HepG2 (cell line): ENCODE results near the gene ARHGEF26. TPM values are rescaled to one million over a fixed set of nuclear protein-coding genes. Genes with fewer than 3 reads are reported as not detected.

ENCODE experiments used
- ATAC-seq: fragments of 200-7000 bp; cut with Tn5 transposase; 3 replicates; pipeline ENCODE4 v1.9.1; 2020; ENCODE audit warnings: mild to moderate bottlenecking, moderate library complexity
- BruUV-seq: library from RNA; stranded (reverse); fragments of 400-500 nt; replicated peaks from 2 replicates; lab custom pipeline; 2021; lab: Mats Ljungman, UMichigan
- CTCF ChIA-PET: fragments of 300-600 bp; formaldehyde crosslinking; extraction: SDS; loops from one replicate; lab custom pipeline; 2021; ENCODE audit warnings: low total read pairs, inconsistent platforms, low intra/inter-chr PET ratio; lab: Yijun Ruan, JAX
- POLR2A ChIA-PET: fragments of 350-600 bp; sonication (Branson Sonifier 250); formaldehyde crosslinking; loops from one replicate; lab custom pipeline; 2020; ENCODE audit warnings: antibody characterized with exemption, inconsistent platforms; lab: Yijun Ruan, JAX
- DNase-seq: peaks from one replicate; pipeline ENCODE4 v3.0.0-alpha.2; 2015; ENCODE audit warnings: low spot score
- FAIRE-seq: peaks from 3 replicates; lab custom pipeline; 2011; peaks lifted over from hg19 to GRCh38; lab: Jason Lieb, UNC
- H2AFZ ChIP-seq: one replicate; pipeline ENCODE4 v1.6.1; 2011; ENCODE audit warnings: low read length, inconsistent platforms
- H3K27ac ChIP-seq: fragments of 300-600 bp; 3 replicates; pipeline ENCODE4 v1.8.0; 2011; ENCODE audit warnings: mixed run types, mild to moderate bottlenecking, mixed read lengths, low read length, inconsistent platforms; ENCODE audit not compliant: insufficient read depth; ENCODE audit errors: extremely low read length
- H3K27me3 ChIP-seq, 2 experiments: fragments of 200-600 bp in 1 of 2; 2 replicates in 1 of 2; 3 replicates in 1 of 2; pipeline versions ENCODE4 v1.6.0 to v1.8.0; 2011; ENCODE audit warnings: low read length in 2 of 2, mild to moderate bottlenecking in 2 of 2, moderate library complexity in 2 of 2, inconsistent platforms in 1 of 2; ENCODE audit not compliant: insufficient read depth in 2 of 2, control insufficient read depth in 1 of 2
- H3K36me3 ChIP-seq, 2 experiments: fragments of 200-600 bp in 1 of 2; replicated peaks in 1 of 2; 2 replicates in 1 of 2; 3 replicates in 1 of 2; pipeline versions ENCODE4 v1.5.1 to v1.8.0; 2011; ENCODE audit warnings: low read length in 2 of 2, inconsistent platforms in 1 of 2; ENCODE audit not compliant: insufficient read depth in 2 of 2, control insufficient read depth in 1 of 2
- H3K4me1 ChIP-seq: 2 replicates; pipeline ENCODE4 v1.5.1; 2012; ENCODE audit warnings: low read length, inconsistent platforms; ENCODE audit not compliant: insufficient read depth
- H3K4me2 ChIP-seq: 2 replicates; pipeline ENCODE4 v1.6.0; 2011; ENCODE audit warnings: low read depth, low read length, inconsistent platforms
- H3K4me3 ChIP-seq, 3 experiments: fragments of 200-600 bp in 1 of 3; sonication (generic), shearing (Covaris generic) in 1 of 3; replicated peaks in 1 of 3; 2 replicates each; pipeline ENCODE4 v1.5.1; 2011 to 2016; ENCODE audit warnings: low read length in 3 of 3, inconsistent platforms in 2 of 3, low read depth in 2 of 3, mild to moderate bottlenecking in 2 of 3, control low read depth in 1 of 3, mixed read lengths in 1 of 3; ENCODE audit not compliant: insufficient read depth in 1 of 3
- H3K79me2 ChIP-seq: one replicate; pipeline ENCODE4 v1.6.1; 2011; ENCODE audit warnings: low read length, inconsistent platforms; ENCODE audit not compliant: insufficient read depth
- H3K9ac ChIP-seq: 2 replicates; pipeline ENCODE4 v1.6.0; 2011; ENCODE audit warnings: mild to moderate bottlenecking, low read depth, low read length, inconsistent platforms; ENCODE audit not compliant: insufficient read depth
- H3K9me3 ChIP-seq: 2 replicates; pipeline ENCODE4 v1.5.1; 2012; ENCODE audit warnings: mild to moderate bottlenecking, low read length
- H4K20me1 ChIP-seq: 2 replicates; pipeline ENCODE4 v1.6.0; 2011; ENCODE audit warnings: inconsistent platforms, mild to moderate bottlenecking, low read length, moderate library complexity; ENCODE audit not compliant: insufficient read depth
- ELK4 ChIP-seq: sonication (generic); formaldehyde crosslinking; IDR thresholded peaks from 2 replicates; pipeline ENCODE4 v1.9.0; 2021; ENCODE audit warnings: missing genetic modification reagents, borderline replicate concordance
- GLI4 ChIP-seq: sonication (generic); formaldehyde crosslinking; IDR thresholded peaks from 2 replicates; pipeline ENCODE4 v1.5.1; 2020; ENCODE audit warnings: missing genetic modification reagents, mild to moderate bottlenecking, moderate library complexity, borderline replicate concordance
- HNRNPH1 ChIP-seq: fragments of 200-400 bp; formaldehyde crosslinking; optimal IDR thresholded peaks from 2 replicates; pipeline ENCODE3; 2017; ENCODE audit warnings: mild to moderate bottlenecking, low read depth, low read length
- HOXA5 ChIP-seq: sonication (generic); formaldehyde crosslinking; IDR thresholded peaks from 2 replicates; pipeline ENCODE4 v1.4.0; 2020; ENCODE audit warnings: missing genetic modification reagents
- NBN ChIP-seq: fragments of 450-650 bp; conservative IDR thresholded peaks from 2 replicates; pipeline ENCODE4 v1.6.1; 2017
- PHB2 ChIP-seq: fragments of 450-650 bp; IDR thresholded peaks from 2 replicates; pipeline ENCODE4 v1.6.1; 2018; ENCODE audit not compliant: partially characterized antibody
- PHF21A ChIP-seq: sonication (generic); formaldehyde crosslinking; IDR thresholded peaks from 2 replicates; pipeline ENCODE4 v1.5.0; 2020; ENCODE audit warnings: mild to moderate bottlenecking, missing genetic modification reagents
- SMAD1 ChIP-seq: sonication (generic); formaldehyde crosslinking; IDR thresholded peaks from 2 replicates; pipeline ENCODE4 v1.4.0; 2020; ENCODE audit warnings: missing genetic modification reagents, low read depth, mild to moderate bottlenecking, borderline replicate concordance
- SNAI1 ChIP-seq: sonication (generic); formaldehyde crosslinking; IDR thresholded peaks from 2 replicates; pipeline ENCODE4 v1.5.0; 2020; ENCODE audit warnings: mild to moderate bottlenecking, missing genetic modification reagents, borderline replicate concordance
- TCF12 ChIP-seq, 2 experiments: fragments of 450-650 bp in 1 of 2; sonication (generic) in 1 of 2; formaldehyde crosslinking in 1 of 2; IDR thresholded peaks; 2 replicates each; pipeline versions ENCODE4 v1.6.1 to v1.8.0; 2017 to 2022; ENCODE audit warnings: antibody characterized with exemption in 1 of 2, mild to moderate bottlenecking in 1 of 2, missing genetic modification reagents in 1 of 2, moderate library complexity in 1 of 2
- XRCC5 ChIP-seq: fragments of 200-400 bp; formaldehyde crosslinking; optimal IDR thresholded peaks from 2 replicates; pipeline ENCODE3; 2017; ENCODE audit warnings: mild to moderate bottlenecking, low read length
- ZFP37 ChIP-seq: sonication (generic); formaldehyde crosslinking; IDR thresholded peaks from 2 replicates; pipeline ENCODE4 v1.4.0; 2020; ENCODE audit warnings: missing genetic modification reagents, borderline replicate concordance
- ZNF710 ChIP-seq: sonication (generic); formaldehyde crosslinking; IDR thresholded peaks from 2 replicates; pipeline ENCODE4 v1.5.0; 2020; ENCODE audit warnings: mild to moderate bottlenecking, missing genetic modification reagents, borderline replicate concordance
- WGBS: methylation state at CpG from one replicate; pipeline ENCODE4 v1.1.6; 2017; ENCODE audit warnings: low lambda C conversion rate; 5-methylcytosine and 5-hydroxymethylcytosine counted together
- in situ Hi-C: cut with HindIII; loops from 2 replicates; pipeline ENCODE4 v1.10.0; 2017; ENCODE audit warnings: low pct_unique_long_range_greater_than_20kb; ENCODE audit not compliant: extremely low pct_ligation_motif_present
- intact Hi-C: fragments of 100-400 bp; cut with micrococcal nuclease; formaldehyde crosslinking; loops from one replicate; pipeline ENCODE4 v1.10.0; 2022; ENCODE audit not compliant: unreplicated experiment
- polyA plus RNA-seq, 8 experiments: library from polyadenylated mRNA; depleted of rRNA in 3 of 8; stranded (reverse) in 7 of 8; unstranded in 1 of 8; fragments of >200 nt; fragmentation: Illumina TruSeq in 4 of 8; extraction: Trizol in 4 of 8; gene quantifications; 2 replicates each; pipeline versions ENCODE4 v1.2.1 to v1.2.3, GENCODE V29; 2011 to 2016; ENCODE audit warnings: low read depth in 4 of 8, missing spikeins in 1 of 8, mixed read lengths in 1 of 8; ENCODE audit not compliant: insufficient read depth in 1 of 8
- total RNA-seq, 5 experiments: library from RNA; depleted of rRNA; stranded (reverse); fragments of >200 nt; fragmentation: Illumina TruSeq; extraction: Trizol; gene quantifications; 2 replicates each; pipeline ENCODE4 v1.2.3, GENCODE V29; 2016; ENCODE audit warnings: low read depth in 1 of 5
- TF ChIP-seq, protein P1 (sequence below): sonication (generic); formaldehyde crosslinking; IDR thresholded peaks from 2 replicates; pipeline ENCODE4 v1.4.0; 2020; ENCODE audit warnings: missing genetic modification reagents
- TF ChIP-seq, protein P2 (sequence below): sonication (generic); formaldehyde crosslinking; IDR thresholded peaks from 2 replicates; pipeline ENCODE4 v1.4.0; 2020; ENCODE audit warnings: missing genetic modification reagents

ARHGEF26 gene
- total and polyA plus RNA-seq, 2 of the 13 experiments (the other 11 are each of a cell fraction or from before 2014, with no cell fraction given) = 0.74 to 6.1 TPM

DNA sequence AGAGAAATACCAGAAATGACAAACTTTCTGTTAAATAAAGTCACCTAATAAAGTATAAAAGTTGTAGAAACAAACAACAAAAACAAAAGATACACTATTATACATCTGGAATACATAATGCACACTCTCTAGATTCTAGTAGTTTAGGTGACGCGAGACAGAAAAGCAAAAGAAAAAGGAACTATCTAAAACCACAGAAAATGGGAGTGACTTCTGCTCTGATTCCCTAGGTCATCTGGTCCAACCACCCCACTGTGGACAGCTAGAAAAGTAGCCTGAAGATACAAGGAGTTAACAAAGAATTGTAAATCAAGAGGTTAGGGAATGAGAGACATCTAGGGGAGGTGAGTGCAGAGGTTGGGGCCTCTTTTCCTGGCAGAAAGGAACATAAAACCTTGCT, 164.0 kb downstream of the ARHGEF26 start (continued):
- no peak for TF ChIP-seq PHB2
- TF ChIP-seq, protein P1, sequence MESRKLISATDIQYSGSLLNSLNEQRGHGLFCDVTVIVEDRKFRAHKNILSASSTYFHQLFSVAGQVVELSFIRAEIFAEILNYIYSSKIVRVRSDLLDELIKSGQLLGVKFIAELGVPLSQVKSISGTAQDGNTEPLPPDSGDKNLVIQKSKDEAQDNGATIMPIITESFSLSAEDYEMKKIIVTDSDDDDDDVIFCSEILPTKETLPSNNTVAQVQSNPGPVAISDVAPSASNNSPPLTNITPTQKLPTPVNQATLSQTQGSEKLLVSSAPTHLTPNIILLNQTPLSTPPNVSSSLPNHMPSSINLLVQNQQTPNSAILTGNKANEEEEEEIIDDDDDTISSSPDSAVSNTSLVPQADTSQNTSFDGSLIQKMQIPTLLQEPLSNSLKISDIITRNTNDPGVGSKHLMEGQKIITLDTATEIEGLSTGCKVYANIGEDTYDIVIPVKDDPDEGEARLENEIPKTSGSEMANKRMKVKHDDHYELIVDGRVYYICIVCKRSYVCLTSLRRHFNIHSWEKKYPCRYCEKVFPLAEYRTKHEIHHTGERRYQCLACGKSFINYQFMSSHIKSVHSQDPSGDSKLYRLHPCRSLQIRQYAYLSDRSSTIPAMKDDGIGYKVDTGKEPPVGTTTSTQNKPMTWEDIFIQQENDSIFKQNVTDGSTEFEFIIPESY (CRISPR knock-in tag) = no peak
- TF ChIP-seq, all 625 proteins: peak for 0

- ChIA-PET POLR2A (no interaction called here), CTCF (no interaction called here)
- Histone ChIP-seq H3K27me3 (no peaks in the 10 kb centered on the region), H4K20me1 (no peaks in the 10 kb centered on the region), H3K9me3 (no peaks in the 10 kb centered on the region), H3K4me3 (no peak overlapping the region), H3K9ac (no peak overlapping the region), H3K4me1 (no peaks in the 10 kb centered on the region), H3K79me2 (no peaks in the 10 kb centered on the region), H2AFZ (no peak overlapping the region), H3K27ac (no peak overlapping the region), H3K4me2 (no peak overlapping the region), H3K36me3 (peaks cover 9 to 74% of the 10 kb centered on the region in 2 experiments)
- ATAC-seq = no peak
- no peak for FAIRE-seq
- in situ Hi-C loops = no loop called here
- WGBS = 100% methylated on average over 5 of the region's 5 CpGs
- no TSS peak for BruUV-seq
- intact Hi-C loops = no loop called here
- no peak for DNase-seq
- TF ChIP-seq ZNF710 (CRISPR knock-in tag) (no peak), PHF21A (no peak), SNAI1 (CRISPR knock-in tag) (no peak), NBN (no peak), ELK4 (no peak), HOXA5 (CRISPR knock-in tag) (no peak), TCF12 (IDR thresholded peaks at IDR 0.05) (no peak), TCF12 (CRISPR knock-in tag; IDR thresholded peaks at IDR 0.05) (no peak), XRCC5 (no peak), HNRNPH1 (no peak), ZFP37 (CRISPR knock-in tag) (no peak), GLI4 (no peak), SMAD1 (CRISPR knock-in tag) (no peak)
- TF ChIP-seq, protein P2, sequence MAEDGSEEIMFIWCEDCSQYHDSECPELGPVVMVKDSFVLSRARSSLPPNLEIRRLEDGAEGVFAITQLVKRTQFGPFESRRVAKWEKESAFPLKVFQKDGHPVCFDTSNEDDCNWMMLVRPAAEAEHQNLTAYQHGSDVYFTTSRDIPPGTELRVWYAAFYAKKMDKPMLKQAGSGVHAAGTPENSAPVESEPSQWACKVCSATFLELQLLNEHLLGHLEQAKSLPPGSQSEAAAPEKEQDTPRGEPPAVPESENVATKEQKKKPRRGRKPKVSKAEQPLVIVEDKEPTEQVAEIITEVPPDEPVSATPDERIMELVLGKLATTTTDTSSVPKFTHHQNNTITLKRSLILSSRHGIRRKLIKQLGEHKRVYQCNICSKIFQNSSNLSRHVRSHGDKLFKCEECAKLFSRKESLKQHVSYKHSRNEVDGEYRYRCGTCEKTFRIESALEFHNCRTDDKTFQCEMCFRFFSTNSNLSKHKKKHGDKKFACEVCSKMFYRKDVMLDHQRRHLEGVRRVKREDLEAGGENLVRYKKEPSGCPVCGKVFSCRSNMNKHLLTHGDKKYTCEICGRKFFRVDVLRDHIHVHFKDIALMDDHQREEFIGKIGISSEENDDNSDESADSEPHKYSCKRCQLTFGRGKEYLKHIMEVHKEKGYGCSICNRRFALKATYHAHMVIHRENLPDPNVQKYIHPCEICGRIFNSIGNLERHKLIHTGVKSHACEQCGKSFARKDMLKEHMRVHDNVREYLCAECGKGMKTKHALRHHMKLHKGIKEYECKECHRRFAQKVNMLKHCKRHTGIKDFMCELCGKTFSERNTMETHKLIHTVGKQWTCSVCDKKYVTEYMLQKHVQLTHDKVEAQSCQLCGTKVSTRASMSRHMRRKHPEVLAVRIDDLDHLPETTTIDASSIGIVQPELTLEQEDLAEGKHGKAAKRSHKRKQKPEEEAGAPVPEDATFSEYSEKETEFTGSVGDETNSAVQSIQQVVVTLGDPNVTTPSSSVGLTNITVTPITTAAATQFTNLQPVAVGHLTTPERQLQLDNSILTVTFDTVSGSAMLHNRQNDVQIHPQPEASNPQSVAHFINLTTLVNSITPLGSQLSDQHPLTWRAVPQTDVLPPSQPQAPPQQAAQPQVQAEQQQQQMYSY (CRISPR knock-in tag) = no peak
Observed at GRCh38 chr3:154290187-154290586, 169.0 kb downstream of the ARHGEF26 start.
